Right atrium auricular region (tissue), 2 donors: Measurements from ENCODE around the gene LZTS3. TPM values are rescaled to one million over a fixed set of nuclear protein-coding genes. Genes with fewer than 3 reads are reported as not detected.

Experiments
- DNase-seq: peaks from one replicate; pipeline ENCODE4 v3.0.0-alpha.2; 2019; ENCODE audit warnings: low spot score
- H3K27ac ChIP-seq, 2 donors: fragments of 200-600 bp; sonication (generic); 1 replicate in 1 of 2; 2 replicates in 1 of 2; pipeline ENCODE4 v1.5.1; 2016 to 2019
- H3K27me3 ChIP-seq, 2 donors: fragments of 200-600 bp; sonication (generic); one replicate each; pipeline versions ENCODE4 v1.5.1 to v1.6.0; 2017 to 2019
- H3K36me3 ChIP-seq: fragments of 200-600 bp; sonication (generic); one replicate; pipeline ENCODE4 v1.5.1; 2016
- H3K4me1 ChIP-seq, 2 donors: fragments of 200-600 bp; sonication (generic); one replicate each; pipeline versions ENCODE4 v1.5.1 to v1.6.0; 2017 to 2019
- H3K4me3 ChIP-seq, 2 donors: fragments of 200-600 bp; sonication (generic); 1 replicate in 1 of 2; 2 replicates in 1 of 2; pipeline ENCODE4 v1.5.1; 2017 to 2019; ENCODE audit warnings: mild to moderate bottlenecking in 1 of 2, moderate library complexity in 1 of 2
- H3K9me3 ChIP-seq, 2 donors: fragments of 200-600 bp; sonication (generic); one replicate each; pipeline ENCODE4 v1.5.1; 2019
- total RNA-seq, 2 donors: library from RNA; depleted of rRNA; stranded (reverse); fragments of >200 nt; gene quantifications; one replicate each; pipeline ENCODE4 v1.1.0, GENCODE V29; 2016
- TF ChIP-seq, protein P1 (sequence below), 2 donors: fragments of 200-600 bp; sonication (generic); IDR thresholded peaks; one replicate each; pipeline ENCODE4 v1.5.1; 2019; ENCODE audit warnings: antibody characterized with exemption in 2 of 2

The LZTS3 gene
- total RNA-seq, 2 donors from 2014 or later, result 18.9 to 25.9 TPM

DNA sequence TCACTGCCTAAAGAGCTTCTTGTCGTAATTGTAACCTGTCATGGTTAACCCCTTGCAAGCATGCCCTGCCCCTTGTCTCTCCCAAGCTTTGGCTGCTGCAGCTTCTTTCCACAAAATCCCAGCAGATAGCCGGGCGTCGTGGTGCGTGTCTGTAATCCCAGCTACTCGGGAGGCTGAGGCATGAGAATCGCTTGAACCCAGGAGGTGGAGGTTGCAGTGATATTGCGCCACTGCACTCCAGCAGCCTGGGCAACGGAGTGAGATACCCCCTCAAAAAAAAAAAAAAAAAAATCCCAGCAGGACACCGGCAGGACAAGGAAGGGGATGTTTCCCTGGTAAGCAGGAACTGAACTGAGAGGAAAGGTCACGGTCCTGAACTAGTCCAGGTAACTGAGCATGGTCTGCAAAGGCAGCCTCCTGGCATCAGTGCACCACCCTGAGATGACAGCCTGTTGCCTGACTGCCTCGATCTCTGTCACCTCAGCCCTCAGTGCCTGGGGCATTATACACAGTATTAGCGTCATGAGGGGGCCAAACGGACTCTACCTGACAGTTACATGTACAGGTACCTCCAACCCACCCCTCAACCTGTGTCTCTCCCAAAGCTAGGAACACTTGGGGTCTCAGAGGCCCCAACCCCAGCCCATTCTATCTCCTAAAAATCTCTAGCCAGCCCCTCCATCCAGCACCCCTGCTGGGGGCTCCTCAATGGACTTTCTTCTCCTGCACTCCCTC, 1.8 kb downstream of the LZTS3 start:
- no peak overlapping the region for H3K4me3 ChIP-seq
- TF ChIP-seq, protein P1, sequence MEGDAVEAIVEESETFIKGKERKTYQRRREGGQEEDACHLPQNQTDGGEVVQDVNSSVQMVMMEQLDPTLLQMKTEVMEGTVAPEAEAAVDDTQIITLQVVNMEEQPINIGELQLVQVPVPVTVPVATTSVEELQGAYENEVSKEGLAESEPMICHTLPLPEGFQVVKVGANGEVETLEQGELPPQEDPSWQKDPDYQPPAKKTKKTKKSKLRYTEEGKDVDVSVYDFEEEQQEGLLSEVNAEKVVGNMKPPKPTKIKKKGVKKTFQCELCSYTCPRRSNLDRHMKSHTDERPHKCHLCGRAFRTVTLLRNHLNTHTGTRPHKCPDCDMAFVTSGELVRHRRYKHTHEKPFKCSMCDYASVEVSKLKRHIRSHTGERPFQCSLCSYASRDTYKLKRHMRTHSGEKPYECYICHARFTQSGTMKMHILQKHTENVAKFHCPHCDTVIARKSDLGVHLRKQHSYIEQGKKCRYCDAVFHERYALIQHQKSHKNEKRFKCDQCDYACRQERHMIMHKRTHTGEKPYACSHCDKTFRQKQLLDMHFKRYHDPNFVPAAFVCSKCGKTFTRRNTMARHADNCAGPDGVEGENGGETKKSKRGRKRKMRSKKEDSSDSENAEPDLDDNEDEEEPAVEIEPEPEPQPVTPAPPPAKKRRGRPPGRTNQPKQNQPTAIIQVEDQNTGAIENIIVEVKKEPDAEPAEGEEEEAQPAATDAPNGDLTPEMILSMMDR (IDR thresholded peaks at IDR 0.05), result no peak

DNA sequence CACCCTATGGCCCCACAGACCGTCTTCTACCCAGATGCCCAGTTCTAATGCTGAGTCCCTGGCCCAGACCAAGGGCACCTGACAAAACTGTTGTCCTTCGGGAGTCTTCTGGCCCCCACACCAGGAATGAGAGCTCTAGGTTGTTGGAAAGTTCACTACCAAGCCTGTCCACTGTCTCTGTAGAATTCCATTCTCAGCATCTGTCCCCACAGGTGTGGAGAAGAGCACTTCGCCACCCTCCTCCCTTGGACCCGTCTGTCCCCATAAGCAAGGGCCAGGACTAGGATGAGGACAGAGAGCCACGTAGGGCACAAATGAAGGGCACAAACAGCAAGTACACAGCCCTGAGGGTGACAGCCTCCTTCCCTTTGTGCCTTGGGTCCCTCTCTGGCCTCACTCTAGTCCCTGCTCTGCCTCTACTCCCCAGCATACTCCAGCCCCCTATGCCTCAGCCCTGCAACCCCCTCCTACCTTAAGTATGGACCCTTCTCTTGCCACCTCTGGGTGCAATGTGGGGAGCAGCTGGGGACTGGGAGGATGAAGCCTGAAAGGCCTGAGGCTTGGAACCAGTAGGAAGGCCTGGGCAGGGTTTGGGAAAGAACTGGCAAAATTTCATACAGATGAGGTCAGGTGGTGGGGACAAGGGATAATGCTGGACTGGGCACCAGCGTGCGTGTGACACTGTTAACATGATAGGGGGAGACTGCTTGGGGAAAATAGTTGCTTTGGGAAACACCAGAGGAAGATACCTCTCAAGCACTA, 4.3 kb downstream of the LZTS3 start:
- no peak overlapping the region for H3K27ac ChIP-seq
- no peaks in the 10 kb centered on the region for H3K27me3 ChIP-seq
- TF ChIP-seq, protein P1 (IDR thresholded peaks at IDR 0.05), result no peak
- H3K4me1 ChIP-seq, result peaks cover 0 to 19% of the 10 kb centered on the region in 2 donors
- no peak for DNase-seq
- H3K4me3 ChIP-seq, result no peak overlapping the region
- H3K9me3 ChIP-seq, result no peaks in the 10 kb centered on the region
- no peaks in the 10 kb centered on the region for H3K36me3 ChIP-seq

More for the DNA sequence above, 1.8 kb downstream of the LZTS3 start:
- H3K27me3 ChIP-seq, result no peaks in the 10 kb centered on the region
- no peaks in the 10 kb centered on the region for H3K36me3 ChIP-seq
- H3K9me3 ChIP-seq, result no peaks in the 10 kb centered on the region
- no peak for DNase-seq
- no peak overlapping the region for H3K27ac ChIP-seq
- peaks cover 0 to 24% of the 10 kb centered on the region in 2 donors for H3K4me1 ChIP-seq

DNA sequence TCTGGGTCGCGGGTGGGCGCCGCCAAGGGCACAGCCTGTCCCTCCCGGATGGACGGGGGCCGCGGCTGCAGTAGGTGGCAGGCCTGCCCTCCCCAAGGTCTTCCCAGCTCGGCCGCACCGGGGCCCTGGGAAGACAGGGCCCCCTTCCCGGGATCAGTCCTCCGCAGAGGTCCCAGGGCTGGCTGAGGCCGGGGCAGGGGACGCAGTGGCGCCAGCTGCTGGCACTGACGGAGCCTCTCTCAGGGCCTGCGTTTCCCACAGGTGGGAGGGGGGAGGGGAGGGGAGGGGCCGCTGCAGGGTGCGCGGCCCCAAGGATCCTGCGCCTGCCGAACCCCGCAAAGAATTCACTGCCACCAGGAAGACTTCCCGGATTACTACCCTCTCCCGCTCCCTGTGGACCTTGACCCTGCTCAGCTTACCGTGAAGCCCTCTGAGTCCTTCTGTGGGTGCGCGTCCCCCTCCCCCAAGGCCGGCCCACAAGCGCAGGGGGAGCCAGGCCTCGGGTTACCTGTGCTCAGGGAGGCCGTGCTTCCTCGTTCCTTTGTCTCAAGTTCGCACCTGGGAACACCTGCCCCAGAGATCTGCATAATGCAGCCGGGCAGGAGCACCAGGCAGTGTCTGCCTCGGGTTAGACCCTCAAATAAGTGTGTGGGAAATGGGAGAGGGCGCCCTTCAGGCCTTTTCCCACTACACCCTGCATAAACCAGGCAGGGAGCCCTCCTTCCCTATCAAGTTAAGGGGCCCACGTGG, 5.1 kb downstream of the LZTS3 start:
- peak overlapping the region; percentile 26 to 40 for H3K27ac ChIP-seq
- no peak for DNase-seq

DNA sequence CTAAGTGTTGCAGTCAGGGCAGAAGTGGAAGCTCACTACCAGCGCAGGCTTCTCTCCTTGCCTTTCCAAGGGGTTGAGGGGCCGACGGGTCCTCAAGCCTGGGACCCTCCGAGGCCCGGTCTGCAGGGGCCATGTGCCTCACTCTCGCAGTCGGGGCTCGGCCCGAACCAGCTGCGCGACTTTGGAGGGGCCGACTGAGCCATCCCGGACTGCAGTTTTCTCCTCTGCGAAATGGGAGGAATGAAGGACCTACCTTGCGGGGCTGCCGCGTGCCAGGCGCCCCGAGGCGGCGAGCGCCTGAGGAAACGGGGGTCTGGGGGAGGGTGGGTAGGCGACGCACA, 5.6 kb downstream of the LZTS3 start:
- Histone ChIP-seq H3K9me3 (no peaks in the 10 kb centered on the region), H3K4me3 (peak overlapping the region; percentile 35 to 48), H3K27ac (peak overlapping the region; percentile 26 to 40), H3K36me3 (no peaks in the 10 kb centered on the region), H3K4me1 (peaks cover 0 to 14% of the 10 kb centered on the region in 2 donors), H3K27me3 (no peaks in the 10 kb centered on the region)
- TF ChIP-seq, protein P1 (IDR thresholded peaks at IDR 0.05), result no peak
- no peak for DNase-seq

More for the DNA sequence above, 5.1 kb downstream of the LZTS3 start:
- H3K4me1 ChIP-seq, result peaks cover 0 to 17% of the 10 kb centered on the region in 2 donors
- no peaks in the 10 kb centered on the region for H3K27me3 ChIP-seq
- no peaks in the 10 kb centered on the region for H3K36me3 ChIP-seq
- no peaks in the 10 kb centered on the region for H3K9me3 ChIP-seq
- TF ChIP-seq, protein P1 (IDR thresholded peaks at IDR 0.05), result no peak
- peak overlapping the region; percentile 35 to 48 for H3K4me3 ChIP-seq

DNA sequence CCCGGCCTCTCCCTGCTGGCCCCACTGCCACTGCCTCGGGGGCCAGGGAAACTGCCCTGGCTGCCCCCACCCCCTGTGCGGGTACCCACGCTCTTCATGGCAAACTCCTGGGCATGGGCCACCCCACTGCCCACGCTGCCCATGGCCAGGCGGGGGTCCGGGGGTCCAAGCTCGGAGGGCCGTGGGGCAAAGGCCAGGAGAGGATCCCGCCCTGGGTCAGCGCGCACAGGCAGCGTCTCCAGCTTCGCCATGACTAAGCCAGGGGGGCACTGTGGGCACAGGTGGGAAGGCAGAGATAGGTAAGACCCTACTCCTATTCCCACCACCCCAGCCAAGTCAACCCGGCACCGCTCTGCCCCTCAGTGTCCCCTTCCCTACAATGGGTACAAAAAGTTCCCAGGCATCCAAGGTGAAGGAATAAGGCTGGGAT, 6.4 kb downstream of the LZTS3 start:
- DNase-seq, result no peak
- no peaks in the 10 kb centered on the region for H3K9me3 ChIP-seq
- TF ChIP-seq, protein P1 (IDR thresholded peaks at IDR 0.05), result no peak
- no peak overlapping the region for H3K27ac ChIP-seq
- H3K4me3 ChIP-seq, result no peak overlapping the region
- H3K27me3 ChIP-seq, result no peaks in the 10 kb centered on the region
- H3K36me3 ChIP-seq, result no peaks in the 10 kb centered on the region
- H3K4me1 ChIP-seq, result peaks cover 0 to 7% of the 10 kb centered on the region in 2 donors
